Hepatocyte (in vitro differentiated cells): ENCODE results near the gene CPM. TPM values are rescaled to one million over a fixed set of nuclear protein-coding genes. Genes with fewer than 3 reads are reported as not detected.
"Not testable (repeated sequence)": the region's sequence is repeated elsewhere in the genome, so short reads cannot be mapped to it uniquely, and the experiment has no call there.

Experiments
- DNase-seq: peaks from one replicate; pipeline ENCODE4 v3.0.0-alpha.2; 2016; ENCODE audit warnings: low spot score
- H2AFZ ChIP-seq: fragments of 200-600 bp; sonication (generic); 2 replicates; pipeline ENCODE4 v1.6.0; 2016; ENCODE audit warnings: antibody characterized with exemption, mild to moderate bottlenecking
- H3K27ac ChIP-seq: fragments of 200-600 bp; sonication (generic); 2 replicates; pipeline ENCODE4 v1.5.1; 2016; ENCODE audit warnings: mild to moderate bottlenecking
- H3K27me3 ChIP-seq: fragments of 200-600 bp; sonication (generic); 2 replicates; pipeline ENCODE4 v1.6.1; 2016
- H3K36me3 ChIP-seq: fragments of 200-600 bp; sonication (generic); replicated peaks from 2 replicates; pipeline ENCODE4 v1.5.1; 2016; ENCODE audit warnings: low read depth; ENCODE audit not compliant: insufficient read depth
- H3K4me1 ChIP-seq: fragments of 200-600 bp; sonication (generic); 2 replicates; pipeline ENCODE4 v1.5.1; 2016; ENCODE audit warnings: mild to moderate bottlenecking, moderate library complexity; ENCODE audit not compliant: insufficient read depth
- H3K4me2 ChIP-seq: fragments of 200-600 bp; sonication (generic); 2 replicates; pipeline ENCODE4 v1.6.0; 2016
- H3K4me3 ChIP-seq: fragments of 200-600 bp; sonication (generic); 2 replicates; pipeline ENCODE4 v1.5.1; 2016; ENCODE audit warnings: mild to moderate bottlenecking
- H3K79me2 ChIP-seq: fragments of 200-600 bp; sonication (generic); 2 replicates; pipeline ENCODE4 v1.6.0; 2017; ENCODE audit warnings: mild to moderate bottlenecking
- H3K9me2 ChIP-seq: fragments of 200-600 bp; sonication (generic); replicated peaks from 2 replicates; pipeline ENCODE4 v1.6.0; 2017; ENCODE audit warnings: mild to moderate bottlenecking; ENCODE audit not compliant: insufficient read depth
- H3K9me3 ChIP-seq: fragments of 200-600 bp; sonication (generic); 2 replicates; pipeline ENCODE4 v1.5.1; 2016; ENCODE audit warnings: low read depth, mild to moderate bottlenecking
- H4K20me1 ChIP-seq: fragments of 200-600 bp; sonication (generic); 2 replicates; pipeline ENCODE4 v1.6.0; 2016; ENCODE audit warnings: mild to moderate bottlenecking; ENCODE audit not compliant: insufficient read depth, poor library complexity, severe bottlenecking
- CTCF ChIP-seq: fragments of 200-600 bp; sonication (generic); IDR thresholded peaks from 2 replicates; pipeline ENCODE4 v1.5.1; 2016; ENCODE audit warnings: antibody characterized with exemption, mild to moderate bottlenecking; ENCODE audit not compliant: poor library complexity
- EZH2 ChIP-seq: fragments of 200-600 bp; sonication (generic); IDR thresholded peaks from 2 replicates; pipeline ENCODE4 v1.6.1; 2016; ENCODE audit warnings: antibody characterized with exemption, mild to moderate bottlenecking, borderline replicate concordance
- EZH2phosphoT487 ChIP-seq: fragments of 200-600 bp; sonication (generic); IDR thresholded peaks from one replicate; pipeline ENCODE4 v1.6.1; 2018; ENCODE audit warnings: antibody characterized with exemption, mild to moderate bottlenecking, low read depth, moderate library complexity; ENCODE audit not compliant: unreplicated experiment, severe bottlenecking
- WGBS: methylation state at CpG from one replicate; pipeline ENCODE4 v1.1.6; 2016; ENCODE audit warnings: low lambda C conversion rate; ENCODE audit errors: missing lambda C conversion rate; 5-methylcytosine and 5-hydroxymethylcytosine counted together
- polyA plus RNA-seq: library from polyadenylated mRNA; unstranded; fragments of >200 nt; fragmentation: Nextera tagmentation; extraction: Ambion mirVana; gene quantifications from 2 replicates; pipeline ENCODE4 v1.2.1, GENCODE V29; 2016
- total RNA-seq: library from RNA; depleted of rRNA; stranded (reverse); fragments of >200 nt; gene quantifications from 2 replicates; pipeline ENCODE4 v1.2.3, GENCODE V29; 2014

Gene CPM
- total and polyA plus RNA-seq, 2 experiments from 2014 or later = 26.8 to 28.0 TPM

GRCh38 chr12:68813242-68813593 lies 119.8 kb downstream of the CPM start:
- Histone ChIP-seq H3K27ac (peak overlapping the region; percentile 5), H3K4me3 (no peak overlapping the region), H3K4me1 (peaks cover 8% of the 10 kb centered on the region), H3K27me3 (no peaks in the 10 kb centered on the region), H3K9me2 (no peaks in the 10 kb centered on the region), H4K20me1 (peaks cover 38% of the 10 kb centered on the region), H3K9me3 (no peaks in the 10 kb centered on the region), H3K36me3 (no peaks in the 10 kb centered on the region), H3K4me2 (peak overlapping the region; percentile 79), H2AFZ (no peak overlapping the region), H3K79me2 (peaks cover 90% of the 10 kb centered on the region)
- 25% methylated on average over 2 of the region's 2 CpGs for WGBS
- DNase-seq = no peak
- TF ChIP-seq EZH2phosphoT487 (no peak), CTCF (no peak), EZH2 (no peak)

- no peaks in the 10 kb centered on the region for H3K27me3 ChIP-seq
- peaks cover 8% of the 10 kb centered on the region for H3K4me1 ChIP-seq
- no peaks in the 10 kb centered on the region for H3K9me3 ChIP-seq
- H3K27ac ChIP-seq = peak overlapping the region; percentile 5
- H3K9me2 ChIP-seq = no peaks in the 10 kb centered on the region
- no peak overlapping the region for H3K4me3 ChIP-seq
- no peak overlapping the region for H2AFZ ChIP-seq
- 44% methylated on average over 1 of the region's 1 CpG for WGBS
- TF ChIP-seq EZH2 (no peak), EZH2phosphoT487 (no peak), CTCF (no peak)
- peaks cover 85% of the 10 kb centered on the region for H3K79me2 ChIP-seq
- H3K4me2 ChIP-seq = peak overlapping the region; percentile 79
- H4K20me1 ChIP-seq = peaks cover 32% of the 10 kb centered on the region
- H3K36me3 ChIP-seq = no peaks in the 10 kb centered on the region
- no peak for DNase-seq
Observed at GRCh38 chr12:68812553-68813241, 120.3 kb downstream of the CPM start.

GRCh38 chr12:68811573-68811972 lies 121.4 kb downstream of the CPM start:
- peaks cover 12% of the 10 kb centered on the region for H3K4me1 ChIP-seq
- not testable (repeated sequence) for H3K9me3 ChIP-seq, H2AFZ ChIP-seq, H3K27me3 ChIP-seq, H3K36me3 ChIP-seq, H3K9me2 ChIP-seq, H3K4me3 ChIP-seq, DNase-seq, H3K27ac ChIP-seq
- peaks cover 31% of the 10 kb centered on the region for H4K20me1 ChIP-seq
- peaks cover 74% of the 10 kb centered on the region for H3K79me2 ChIP-seq
- H3K4me2 ChIP-seq = peak overlapping the region; percentile 79
- WGBS = 83% methylated on average over 6 of the region's 6 CpGs

- 98% methylated on average over 13 of the region's 13 CpGs for WGBS
- H3K4me3 ChIP-seq = peak overlapping the region; percentile 68
- not testable (repeated sequence) for DNase-seq, H3K9me3 ChIP-seq, H3K36me3 ChIP-seq, H3K9me2 ChIP-seq, H2AFZ ChIP-seq, H3K27me3 ChIP-seq
- H3K4me2 ChIP-seq = peak overlapping the region; percentile 79
- peaks cover 12% of the 10 kb centered on the region for H3K4me1 ChIP-seq
- H4K20me1 ChIP-seq = peaks cover 24% of the 10 kb centered on the region
- H3K27ac ChIP-seq = peak overlapping the region; percentile 100
- peaks cover 60% of the 10 kb centered on the region for H3K79me2 ChIP-seq
Observed at GRCh38 chr12:68810027-68810389, 123.0 kb downstream of the CPM start.
